GM10248 (cell line): ENCODE measurements around the gene RNPC3.

Source experiments
- CTCF ChIA-PET: fragments of 300-600 bp; sonication (Branson Sonifier 250); formaldehyde crosslinking; extraction: SDS; loops from one replicate; lab custom pipeline; 2021; ENCODE audit warnings: antibody characterized with exemption; lab: Yijun Ruan, JAX
- POLR2A ChIA-PET: fragments of 350-650 bp; sonication (Branson Sonifier 250); formaldehyde crosslinking; extraction: SDS; loops from one replicate; lab custom pipeline; 2020; ENCODE audit warnings: antibody characterized with exemption; lab: Yijun Ruan, JAX
- DNase-seq: peaks from one replicate; pipeline ENCODE4 v3.0.0; 2012; ENCODE audit errors: extremely low spot score
- TF ChIP-seq, protein P1 (sequence below): IDR thresholded peaks from 2 replicates; pipeline ENCODE4 v1.5.1; 2012; ENCODE audit warnings: mild to moderate bottlenecking, low read depth; ENCODE audit errors: extremely low read depth, missing control alignments, control extremely low read depth

RNPC3 gene, protein sequence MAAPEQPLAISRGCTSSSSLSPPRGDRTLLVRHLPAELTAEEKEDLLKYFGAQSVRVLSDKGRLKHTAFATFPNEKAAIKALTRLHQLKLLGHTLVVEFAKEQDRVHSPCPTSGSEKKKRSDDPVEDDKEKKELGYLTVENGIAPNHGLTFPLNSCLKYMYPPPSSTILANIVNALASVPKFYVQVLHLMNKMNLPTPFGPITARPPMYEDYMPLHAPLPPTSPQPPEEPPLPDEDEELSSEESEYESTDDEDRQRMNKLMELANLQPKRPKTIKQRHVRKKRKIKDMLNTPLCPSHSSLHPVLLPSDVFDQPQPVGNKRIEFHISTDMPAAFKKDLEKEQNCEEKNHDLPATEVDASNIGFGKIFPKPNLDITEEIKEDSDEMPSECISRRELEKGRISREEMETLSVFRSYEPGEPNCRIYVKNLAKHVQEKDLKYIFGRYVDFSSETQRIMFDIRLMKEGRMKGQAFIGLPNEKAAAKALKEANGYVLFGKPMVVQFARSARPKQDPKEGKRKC

DNA sequence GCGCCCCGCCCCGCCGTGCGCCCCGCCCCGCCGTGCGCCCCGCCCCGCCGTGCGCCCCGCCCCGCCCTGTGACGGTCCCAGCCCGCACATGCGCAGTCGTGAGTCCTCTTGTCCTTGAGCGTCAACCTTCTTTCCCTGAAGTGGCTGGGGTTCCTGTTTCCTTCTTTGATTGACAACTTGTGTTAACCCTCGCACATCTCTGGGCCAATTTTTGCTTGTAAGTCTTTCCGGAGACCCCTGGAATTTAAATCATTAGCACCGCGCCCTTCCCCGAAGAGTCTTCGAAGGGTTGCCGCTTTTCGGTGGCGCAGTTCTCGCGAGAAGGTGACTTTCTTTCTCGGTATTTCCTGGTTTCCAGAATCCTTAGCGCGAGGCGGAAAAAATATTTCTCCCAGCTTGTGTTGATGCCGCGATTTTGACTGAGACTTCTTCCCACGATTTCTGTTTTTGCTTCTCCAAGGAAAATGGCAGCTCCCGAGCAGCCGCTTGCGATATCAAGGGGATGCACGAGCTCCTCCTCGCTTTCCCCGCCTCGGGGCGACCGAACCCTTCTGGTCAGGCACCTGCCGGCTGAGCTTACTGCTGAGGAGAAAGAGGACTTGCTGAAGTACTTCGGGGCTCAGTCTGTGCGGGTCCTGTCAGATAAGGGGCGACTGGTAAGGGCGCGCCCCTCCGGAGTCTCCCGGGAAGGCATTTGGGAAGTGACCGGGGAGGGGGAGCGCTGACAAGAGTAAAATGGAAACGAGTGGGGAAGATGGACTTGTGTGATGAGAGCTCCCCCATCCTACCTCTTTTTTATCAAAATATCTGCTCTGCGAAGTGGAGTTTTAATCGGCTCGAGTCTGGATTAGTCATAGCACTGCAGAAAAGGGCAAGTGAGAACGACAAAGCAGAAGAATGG, at the start of gene RNPC3:
TSS of gene RNPC3 (plus strand) at position 93 of the 901 bp plus-strand sequence. CDS start at position 465, 372 bp downstream.
- TF ChIP-seq, protein P1, sequence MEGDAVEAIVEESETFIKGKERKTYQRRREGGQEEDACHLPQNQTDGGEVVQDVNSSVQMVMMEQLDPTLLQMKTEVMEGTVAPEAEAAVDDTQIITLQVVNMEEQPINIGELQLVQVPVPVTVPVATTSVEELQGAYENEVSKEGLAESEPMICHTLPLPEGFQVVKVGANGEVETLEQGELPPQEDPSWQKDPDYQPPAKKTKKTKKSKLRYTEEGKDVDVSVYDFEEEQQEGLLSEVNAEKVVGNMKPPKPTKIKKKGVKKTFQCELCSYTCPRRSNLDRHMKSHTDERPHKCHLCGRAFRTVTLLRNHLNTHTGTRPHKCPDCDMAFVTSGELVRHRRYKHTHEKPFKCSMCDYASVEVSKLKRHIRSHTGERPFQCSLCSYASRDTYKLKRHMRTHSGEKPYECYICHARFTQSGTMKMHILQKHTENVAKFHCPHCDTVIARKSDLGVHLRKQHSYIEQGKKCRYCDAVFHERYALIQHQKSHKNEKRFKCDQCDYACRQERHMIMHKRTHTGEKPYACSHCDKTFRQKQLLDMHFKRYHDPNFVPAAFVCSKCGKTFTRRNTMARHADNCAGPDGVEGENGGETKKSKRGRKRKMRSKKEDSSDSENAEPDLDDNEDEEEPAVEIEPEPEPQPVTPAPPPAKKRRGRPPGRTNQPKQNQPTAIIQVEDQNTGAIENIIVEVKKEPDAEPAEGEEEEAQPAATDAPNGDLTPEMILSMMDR, result no peak
- POLR2A ChIA-PET, result interaction anchor here (1.0 kb wide), 1 partner anchor 8 kb away, joined by 4 read pairs; no protein-coding TSS in a partner anchor
- DNase-seq, result peak; percentile 84
- CTCF ChIA-PET, result interaction anchor here (0.8 to 3.2 kb wide), 6 partner anchors 8 to 419 kb away, joined by 3 to 26 read pairs (median 4); no protein-coding TSS in a partner anchor

DNA sequence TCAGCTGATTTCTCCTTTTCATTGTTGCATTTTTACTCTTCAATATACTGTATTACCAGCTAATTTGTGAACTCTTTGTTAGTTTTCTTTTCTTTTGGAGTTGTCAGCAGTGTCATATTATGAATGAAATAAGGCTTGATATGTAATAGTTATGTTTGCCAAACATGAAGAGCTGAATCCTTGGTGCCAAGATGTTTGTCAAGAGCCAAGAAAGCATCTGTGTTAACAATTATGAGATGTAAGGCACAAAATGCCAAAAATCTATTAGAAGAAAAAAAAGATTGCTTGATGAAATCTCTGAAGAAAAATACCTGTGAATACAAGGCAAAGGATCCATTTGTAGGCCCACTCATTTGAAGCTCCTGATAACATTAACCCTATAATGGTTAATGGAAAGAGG, 48.4 kb upstream of the RNPC3 start:
- ChIA-PET CTCF (interaction anchor here (1.2 kb wide), 1 partner anchor 16 kb away, joined by 5 read pairs; no protein-coding TSS in a partner anchor), POLR2A (no interaction called here)
- TF ChIP-seq, protein P1, result no peak
- no peak for DNase-seq

DNA sequence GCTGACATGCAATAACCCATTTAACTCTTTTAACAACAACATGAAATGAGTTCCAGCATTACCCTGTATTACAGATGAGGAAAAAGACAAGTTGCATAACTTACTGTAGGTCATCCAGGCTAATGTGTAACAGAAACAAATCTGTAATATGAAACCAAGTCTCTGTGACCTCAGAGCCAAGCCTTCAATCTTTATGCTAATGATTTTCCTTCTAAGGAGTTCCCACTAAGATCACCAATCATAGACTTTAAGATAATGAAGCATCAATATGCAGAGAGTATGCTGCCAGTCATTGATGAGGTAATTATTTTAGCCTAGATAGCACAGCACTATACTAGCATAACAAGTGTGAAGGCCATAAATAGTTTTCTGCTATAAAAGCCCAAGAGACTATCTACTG, 35.6 kb upstream of the RNPC3 start:
- DNase-seq, result no peak
- CTCF ChIA-PET, result interaction anchor here (0.7 kb wide), 1 partner anchor 16 kb away, joined by 3 read pairs; no protein-coding TSS in a partner anchor
- POLR2A ChIA-PET, result no interaction called here
- TF ChIP-seq, protein P1, result no peak

DNA sequence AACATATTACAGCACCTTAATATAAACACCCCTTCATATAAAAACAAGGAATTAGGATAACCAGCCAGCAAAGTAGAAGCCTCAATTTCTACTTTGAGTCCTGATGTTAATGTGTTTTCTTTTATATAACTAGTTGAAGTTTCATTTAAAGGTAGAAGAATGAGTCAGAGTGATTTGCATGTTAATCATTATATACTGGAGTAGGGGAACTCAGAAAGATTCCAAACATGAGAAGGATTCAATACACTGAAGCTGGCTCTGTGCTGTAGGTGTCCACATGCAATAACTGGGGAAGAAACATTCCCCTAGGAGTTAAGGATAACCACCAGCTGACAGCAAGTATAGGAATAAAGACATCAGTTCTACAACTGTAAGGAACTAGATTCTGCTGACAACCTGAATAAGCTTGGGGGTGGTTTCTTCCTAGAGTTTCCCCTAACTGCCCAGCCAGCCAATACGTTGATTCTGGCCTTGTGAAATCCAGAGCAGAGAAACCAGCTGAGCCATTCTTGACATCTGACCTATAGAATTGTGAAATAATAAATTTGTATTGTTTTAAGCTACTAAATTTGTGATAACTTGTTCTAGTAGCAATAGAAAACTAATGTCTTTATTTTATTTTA, 33.4 kb upstream of the RNPC3 start:
- TF ChIP-seq, protein P1, result no peak
- CTCF ChIA-PET, result no interaction called here
- POLR2A ChIA-PET, result no interaction called here
- no peak for DNase-seq

DNA sequence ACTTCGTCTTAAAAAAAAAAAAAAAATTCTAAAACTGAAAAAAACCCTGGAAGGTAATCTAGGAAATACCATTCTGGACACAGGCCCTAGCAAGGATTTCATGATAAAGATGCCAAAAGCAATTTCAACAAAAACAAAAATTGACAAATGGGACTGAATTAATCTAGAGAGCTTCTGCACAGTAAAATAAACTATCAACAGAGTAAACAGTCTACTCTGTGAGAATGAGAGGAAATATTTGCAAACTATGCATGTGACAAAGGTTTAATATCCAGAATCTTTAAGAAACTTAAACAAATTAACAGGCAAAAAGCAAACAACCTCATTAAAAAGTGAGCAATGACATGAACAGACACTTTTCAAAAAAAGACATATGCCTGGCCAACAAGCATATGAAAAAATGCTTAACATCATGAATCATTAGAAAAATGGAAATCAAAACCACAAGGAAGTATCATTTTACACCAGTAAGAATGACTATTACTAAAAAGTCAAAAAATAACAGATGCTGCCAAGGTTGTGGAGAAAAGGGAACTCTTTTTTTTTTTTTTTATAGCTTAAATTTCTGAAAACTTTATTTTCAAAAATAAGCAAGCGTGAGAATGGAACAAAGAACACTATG, 29.4 kb upstream of the RNPC3 start:
- no peak for DNase-seq
- TF ChIP-seq, protein P1, result no peak
- ChIA-PET POLR2A (no interaction called here), CTCF (no interaction called here)
